ENCODE data around the gene TPRA1. TPM values are rescaled to one million over a fixed set of nuclear protein-coding genes. Genes with fewer than 3 reads are reported as not detected.

The TPRA1 gene
- total and polyA plus RNA-seq, 12 donors: 13.5 to 65.6 (median 46.4) TPM

- Histone ChIP-seq H3K27ac (no peak overlapping the region), H3K4me1 (replicated peaks in 1 of 2) (peaks cover 8 to 11% of the 10 kb centered on the region in 2 donors), H3K36me3 (replicated peaks in 1 of 2) (no peaks in the 10 kb centered on the region), H3K27me3 (no peaks in the 10 kb centered on the region), H3K4me3 (no peak overlapping the region), H3K9me3 (replicated peaks in 1 of 3) (no peaks in the 10 kb centered on the region)
- intact Hi-C loops (cut with DNase I): no loop called here
- DNase-seq: no peak
- 75 to 84% (median 82%) methylated on average over 4 of the region's 4 CpGs for WGBS, 4 donors
- TF ChIP-seq POLR2A (IDR thresholded peaks at IDR 0.05) (no peak), CTCF (IDR thresholded peaks at IDR 0.05) (no peak)
These were observed 37.9 kb upstream of the TPRA1 start for GRCh38 chr3:127628426-127628787.

DNA sequence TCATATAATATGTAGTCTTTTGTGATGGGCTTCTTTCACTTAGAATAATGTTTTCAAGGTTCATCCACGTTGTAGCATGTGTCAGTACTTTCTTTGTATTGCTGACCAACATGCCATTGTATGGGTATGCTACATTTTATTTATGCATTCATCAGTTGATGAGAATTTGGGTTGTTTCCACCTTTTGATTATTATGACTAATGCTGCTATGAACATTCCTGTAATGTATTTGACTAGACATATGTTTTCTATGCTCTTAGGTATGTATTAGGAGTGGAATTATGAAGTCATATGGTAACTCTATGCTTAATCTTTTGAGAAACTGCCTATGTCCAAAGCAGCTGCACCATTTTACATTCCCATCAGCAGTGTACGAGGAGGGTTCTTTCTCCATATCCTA is 35.3 kb upstream of the TPRA1 start:
- H3K27me3 ChIP-seq: no peaks in the 10 kb centered on the region
- peaks cover 0 to 4% of the 10 kb centered on the region in 2 donors for H3K36me3 ChIP-seq (replicated peaks in 1 of 2)
- no peak for DNase-seq
- no peaks in the 10 kb centered on the region for H3K9me3 ChIP-seq (replicated peaks in 1 of 3)
- TF ChIP-seq CTCF (IDR thresholded peaks at IDR 0.05): no peak
- no peak for TF ChIP-seq POLR2A (IDR thresholded peaks at IDR 0.05)
- H3K4me1 ChIP-seq (replicated peaks in 1 of 2): peaks cover 8 to 11% of the 10 kb centered on the region in 2 donors
- H3K27ac ChIP-seq: no peak overlapping the region
- H3K4me3 ChIP-seq: no peak overlapping the region
- intact Hi-C loops (cut with DNase I): no loop called here
- 48 to 59% (median 53%) methylated on average over 2 of the region's 2 CpGs for WGBS, 4 donors

DNA sequence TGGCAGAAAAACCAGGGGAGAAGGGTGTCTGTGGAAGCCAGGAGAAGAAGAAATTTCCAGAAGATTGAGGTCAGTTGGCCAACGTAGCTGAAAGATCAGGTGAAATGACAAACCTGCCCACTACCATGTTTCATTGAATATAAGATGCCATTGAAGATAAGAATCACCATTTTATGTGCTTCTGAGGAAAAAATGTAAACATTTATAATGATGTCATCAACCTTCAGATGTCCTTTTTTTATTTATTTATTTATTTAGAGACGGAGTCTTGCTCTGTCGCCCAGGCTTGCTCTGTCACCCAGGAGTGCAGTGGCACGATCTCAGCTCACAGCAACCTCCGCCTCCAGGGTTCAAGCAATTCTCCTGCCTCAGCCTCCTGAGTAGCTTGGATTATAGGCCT is 33.5 kb upstream of the TPRA1 start:
- Histone ChIP-seq H3K4me3 (no peak overlapping the region), H3K36me3 (replicated peaks in 1 of 2) (peaks cover 0 to 6% of the 10 kb centered on the region in 2 donors), H3K4me1 (replicated peaks in 1 of 2) (no peaks in the 10 kb centered on the region), H3K27ac (no peak overlapping the region), H3K9me3 (replicated peaks in 1 of 3) (no peaks in the 10 kb centered on the region), H3K27me3 (no peaks in the 10 kb centered on the region)
- no peak for DNase-seq
- no peak for TF ChIP-seq POLR2A (IDR thresholded peaks at IDR 0.05)
- TF ChIP-seq CTCF (IDR thresholded peaks at IDR 0.05): no peak
- intact Hi-C loops (cut with DNase I): no loop called here
- 85 to 93% (median 90%) methylated on average over 5 of the region's 5 CpGs for WGBS, 4 donors

- Histone ChIP-seq H3K4me1 (replicated peaks in 1 of 2) (no peaks in the 10 kb centered on the region), H3K9me3 (replicated peaks in 1 of 3) (no peaks in the 10 kb centered on the region), H3K36me3 (replicated peaks in 1 of 2) (peaks cover 0 to 6% of the 10 kb centered on the region in 2 donors), H3K4me3 (no peak overlapping the region), H3K27ac (no peak overlapping the region), H3K27me3 (no peaks in the 10 kb centered on the region)
- TF ChIP-seq CTCF (IDR thresholded peaks at IDR 0.05): no peak
- TF ChIP-seq POLR2A (IDR thresholded peaks at IDR 0.05): no peak
- intact Hi-C loops (cut with DNase I): no loop called here
- DNase-seq: no peak
- WGBS, 4 donors: 91 to 95% (median 94%) methylated on average over 8 of the region's 8 CpGs
These were observed 32.4 kb upstream of the TPRA1 start for GRCh38 chr3:127622772-127623576.

Data from adrenal gland (tissue), 12 donors.